IPS-NIHi7 (cell line): ENCODE results near the gene LARP1.
"Not testable (repeated sequence)": the region's sequence is repeated elsewhere in the genome, so short reads cannot be mapped to it uniquely, and the experiment has no call there.

ENCODE experiments used
- DNase-seq: peaks from one replicate; pipeline ENCODE4 v3.0.0; 2012; ENCODE audit warnings: mixed read lengths; ENCODE audit errors: extremely low spot score

The LARP1 gene

GRCh38 chr5:154734370-154735248 lies 20.6 kb upstream of the LARP1 start:
- DNase-seq: no peak

- DNase-seq: not testable (repeated sequence)
Observed at GRCh38 chr5:154735362-154735761, 19.8 kb upstream of the LARP1 start.

GRCh38 chr5:154736372-154736771 lies 18.8 kb upstream of the LARP1 start:
- not testable (repeated sequence) for DNase-seq

GRCh38 chr5:154737667-154738320 lies 17.4 kb upstream of the LARP1 start:
- peak; percentile 40 for DNase-seq

DNA sequence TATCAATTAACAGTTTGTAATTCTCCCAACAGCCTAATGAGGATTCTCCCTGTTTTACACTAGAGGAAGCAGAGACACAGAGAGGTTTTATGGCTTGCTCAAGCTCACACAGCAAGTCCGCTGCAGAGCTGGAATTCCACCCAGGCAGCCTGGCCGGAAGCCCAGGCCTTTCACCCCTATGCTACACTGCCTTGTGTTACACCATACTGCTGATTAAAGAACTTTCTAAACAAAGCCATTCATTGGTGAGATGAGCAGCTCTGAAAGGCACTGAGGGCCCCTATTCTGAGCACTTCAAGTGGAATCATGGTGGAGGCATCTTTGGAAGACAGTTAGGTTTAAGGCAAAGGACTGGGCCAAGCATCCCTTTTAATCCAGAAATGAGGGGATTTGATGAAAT lies 14.7 kb upstream of the LARP1 start:
- no peak for DNase-seq

GRCh38 chr5:154740957-154741356 lies 14.2 kb upstream of the LARP1 start:
- no peak for DNase-seq

- no peak for DNase-seq
Observed at GRCh38 chr5:154741415-154741814, 13.8 kb upstream of the LARP1 start.

DNA sequence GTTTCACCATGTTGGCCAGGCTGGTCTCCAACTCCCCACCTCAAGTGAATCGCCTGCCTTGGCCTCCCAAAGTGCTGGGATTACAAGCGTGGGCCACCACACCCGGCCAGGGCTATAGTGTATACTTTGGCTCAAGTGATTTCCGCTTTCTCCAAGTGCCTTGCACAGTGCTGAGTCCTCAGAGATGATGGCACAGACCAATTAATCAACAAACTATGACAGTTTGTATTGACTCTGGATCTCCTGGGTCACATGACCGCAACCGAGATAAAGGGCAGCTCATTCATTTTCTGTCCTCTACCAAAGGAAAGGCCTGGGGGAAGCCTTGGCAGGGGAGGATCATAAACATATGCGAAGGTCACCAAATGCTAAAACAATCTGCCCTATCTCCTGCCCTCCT lies 11.4 kb upstream of the LARP1 start:
- DNase-seq: no peak

DNA sequence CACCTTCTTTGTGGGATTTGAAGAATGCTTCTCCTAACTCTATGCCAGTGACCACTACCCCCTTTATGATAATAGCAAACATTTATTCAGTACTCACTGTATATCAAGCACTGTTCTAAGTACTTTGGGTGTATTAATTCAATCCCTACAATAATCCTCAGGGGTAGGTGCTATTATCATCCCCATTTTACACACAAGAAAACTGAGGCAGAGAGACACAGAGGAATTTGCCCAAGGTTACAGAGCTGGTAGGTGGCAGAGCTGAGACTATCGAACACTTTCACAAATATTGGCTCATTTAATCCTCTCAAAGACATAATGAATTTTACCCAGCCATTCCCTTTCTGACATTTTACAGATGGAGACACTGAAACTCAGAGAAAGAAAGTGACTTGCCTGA lies 9.8 kb upstream of the LARP1 start:
- DNase-seq: no peak

DNA sequence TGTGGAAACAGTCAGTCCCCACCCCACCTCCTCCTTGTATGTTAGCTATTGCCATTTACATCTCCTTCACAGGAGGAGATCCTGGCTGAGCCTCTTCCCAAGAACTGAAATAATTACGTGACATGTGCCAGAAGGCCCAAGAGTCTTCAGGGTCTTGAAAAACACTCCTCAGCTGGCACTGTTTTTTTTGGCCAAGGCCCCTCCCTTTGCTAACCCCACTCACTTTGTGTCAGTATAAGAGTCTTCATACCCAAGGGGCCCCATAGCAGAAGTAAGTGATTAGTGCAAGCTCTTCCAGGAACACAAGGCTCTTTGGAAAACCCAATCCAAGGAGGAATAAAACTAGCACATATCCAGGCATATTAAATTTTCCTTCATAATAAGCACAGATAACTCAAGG lies 5.7 kb upstream of the LARP1 start:
- no peak for DNase-seq

DNA sequence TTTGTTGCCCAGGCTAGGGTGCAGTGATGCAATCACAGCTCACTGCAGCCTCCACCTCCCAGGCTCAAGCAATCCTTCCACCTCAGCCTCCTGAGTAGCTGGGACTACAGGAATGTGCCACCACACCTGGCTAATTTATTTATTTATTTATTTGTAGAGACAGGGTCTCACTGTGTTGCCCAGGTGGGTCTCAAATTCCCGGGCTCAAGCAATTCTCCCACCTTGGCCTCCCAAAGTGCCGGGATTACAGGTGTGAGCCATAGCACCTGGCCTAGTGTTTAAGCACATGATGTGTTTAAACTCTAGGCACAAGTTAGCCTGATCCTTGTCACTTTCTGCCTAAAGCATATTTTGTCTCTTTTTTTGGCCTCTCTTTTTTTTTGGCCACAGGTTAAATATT lies 4.5 kb upstream of the LARP1 start:
- DNase-seq: not testable (repeated sequence)

GRCh38 chr5:154751854-154752253 lies 3.3 kb upstream of the LARP1 start:
- DNase-seq: no peak

DNA sequence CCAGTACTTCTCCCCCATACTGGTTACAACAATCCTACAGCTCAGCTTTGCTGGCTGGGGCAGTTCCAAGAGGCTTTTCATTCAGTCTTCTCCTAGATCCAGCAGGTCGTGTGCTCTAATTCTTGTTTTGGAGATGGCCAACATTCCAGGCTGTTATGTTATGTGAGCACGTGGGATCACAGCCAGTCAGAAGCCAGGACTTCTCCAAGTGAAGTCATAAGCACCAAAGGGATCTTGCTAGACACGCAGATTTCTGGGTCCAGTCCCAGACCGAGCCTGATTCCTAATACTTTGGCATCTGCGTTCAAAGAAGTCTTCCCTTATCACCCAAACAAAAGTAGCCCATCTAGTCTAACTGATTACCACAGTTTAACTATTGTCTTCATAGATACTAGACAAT lies 1.4 kb upstream of the LARP1 start:
- DNase-seq: no peak

DNA sequence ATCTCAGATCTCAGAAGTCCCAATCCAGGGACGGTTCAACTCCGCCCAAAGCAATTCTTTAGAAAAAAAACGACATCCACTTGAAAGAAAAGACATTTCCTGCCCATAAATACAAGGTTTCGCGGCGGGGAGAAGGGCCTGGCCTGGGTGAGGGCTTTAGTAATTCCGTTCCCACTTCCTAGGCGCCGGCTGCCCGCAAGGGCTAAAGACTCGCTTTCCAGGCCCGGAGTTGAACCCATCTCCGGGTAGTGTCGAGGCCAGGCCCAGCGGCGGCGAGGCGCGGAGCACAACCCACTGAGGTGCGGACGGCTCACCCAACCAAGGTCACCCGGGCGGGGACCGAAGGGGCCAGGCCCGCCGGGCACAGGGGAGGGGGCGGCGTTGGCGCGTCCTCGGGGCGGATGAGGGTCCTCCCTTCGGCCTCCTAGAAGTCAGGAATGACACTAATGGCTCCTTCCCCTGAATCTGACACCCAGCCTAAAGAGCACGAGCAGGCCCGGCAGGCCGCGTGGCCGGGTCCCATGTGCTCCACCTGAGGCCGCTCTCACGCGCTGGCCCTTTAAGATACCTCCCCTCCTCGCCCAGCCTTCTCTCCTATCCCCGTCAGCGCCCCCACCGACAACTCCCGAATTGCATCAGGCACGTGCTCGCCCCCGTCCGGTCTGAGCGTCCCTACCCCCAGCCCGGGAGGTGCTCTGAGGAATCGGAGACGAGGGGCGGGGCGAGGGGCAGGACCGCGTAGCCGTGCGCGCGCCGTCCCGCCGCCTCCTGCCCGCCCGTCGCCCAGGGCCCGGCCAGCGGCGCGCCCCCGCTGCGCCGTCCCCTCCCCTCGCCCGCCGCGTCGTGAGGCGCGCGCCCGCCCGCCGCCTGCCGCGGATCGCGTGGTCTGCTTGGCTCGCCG lies 467 bp upstream of the LARP1 start:
- DNase-seq: peak; percentile 96

GRCh38 chr5:154756009-154756867 lies 1.1 kb downstream of the LARP1 start:
- no peak for DNase-seq

DNA sequence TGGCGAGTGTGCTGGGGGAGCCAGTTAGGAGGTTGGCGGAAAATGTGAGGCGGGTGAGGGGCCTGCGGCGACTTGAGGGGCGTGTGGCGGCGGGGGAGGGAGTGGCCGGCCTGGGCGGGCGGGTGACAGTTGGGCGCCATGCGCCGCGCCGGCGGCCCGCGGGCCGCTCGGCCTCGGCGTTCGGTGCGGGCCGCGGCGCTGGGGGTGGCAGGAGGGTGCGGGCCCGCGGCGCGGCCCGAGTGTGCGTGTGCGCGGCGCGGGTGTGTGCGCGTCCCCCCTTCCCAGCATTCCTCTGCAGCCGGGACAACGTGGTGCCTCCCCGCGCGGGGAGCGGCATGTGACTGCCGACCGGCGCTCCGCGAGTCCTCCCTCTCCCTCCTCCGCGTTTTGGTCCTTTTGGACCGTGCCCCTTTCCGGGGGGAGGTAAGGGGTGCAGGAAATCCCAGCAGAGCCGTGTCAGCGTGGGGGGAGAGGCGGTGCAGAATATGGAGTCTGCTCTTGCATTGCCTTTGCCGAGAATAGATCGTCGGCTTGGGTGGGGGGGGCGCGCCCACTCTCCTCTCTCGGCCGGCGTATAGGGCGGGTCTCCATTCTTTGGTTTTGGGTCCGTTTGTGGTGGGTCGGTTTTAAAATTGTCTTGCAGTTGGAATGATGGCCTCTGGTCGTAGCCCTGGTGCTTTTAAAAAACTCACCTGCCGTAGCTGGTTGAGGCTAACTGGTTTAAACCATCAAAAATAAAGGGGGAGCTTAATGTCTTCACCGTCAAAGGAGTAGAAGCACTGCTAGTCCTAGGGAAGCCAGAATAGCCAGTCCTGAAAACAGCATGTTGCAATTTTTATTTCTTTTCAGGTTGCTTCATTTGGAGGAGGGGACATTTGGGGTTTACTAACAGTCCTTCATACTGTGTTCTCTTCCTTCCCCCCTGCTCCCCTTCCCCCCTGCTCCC lies 2.0 kb downstream of the LARP1 start:
- no peak for DNase-seq

GRCh38 chr5:154757814-154758406 lies 2.7 kb downstream of the LARP1 start:
- DNase-seq: no peak

DNA sequence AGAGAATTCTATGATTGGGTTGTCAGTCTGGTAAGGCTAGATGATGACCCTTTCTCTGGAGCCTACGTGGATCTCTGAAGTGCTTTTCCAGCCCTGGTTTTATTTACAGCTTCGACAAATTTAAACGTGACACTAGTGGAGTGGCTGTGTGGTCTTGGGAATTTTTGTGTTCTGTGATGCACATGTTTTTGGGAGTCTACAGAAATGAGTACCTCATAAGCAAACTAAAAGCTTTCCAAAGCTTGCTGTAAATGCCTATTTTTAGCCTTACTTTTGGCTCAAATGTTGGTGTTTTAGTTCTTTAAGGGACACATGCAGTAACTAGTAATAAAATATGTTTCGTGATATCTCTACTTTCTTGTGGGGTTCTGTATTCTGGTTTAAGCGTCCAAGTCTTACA lies 3.3 kb downstream of the LARP1 start:
- DNase-seq: no peak

- no peak for DNase-seq
Observed at GRCh38 chr5:154758977-154759376, 3.8 kb downstream of the LARP1 start.

GRCh38 chr5:154759868-154760267 lies 4.7 kb downstream of the LARP1 start:
- not testable (repeated sequence) for DNase-seq
